Left renal pelvis (tissue), 4 donors: ENCODE data around the gene JOSD2. TPM values are rescaled to one million over a fixed set of nuclear protein-coding genes. Genes with fewer than 3 reads are reported as not detected.
"Not testable (repeated sequence)": the region's sequence is repeated elsewhere in the genome, so short reads cannot be mapped to it uniquely, and the experiment has no call there.

ENCODE experiments used
- DNase-seq, 4 donors: peaks; one replicate each; pipeline ENCODE4 v3.0.0-alpha.2; 2013; ENCODE audit warnings: low read depth in 4 of 4, low spot score in 3 of 4
- polyA plus RNA-seq, 4 donors: library from polyadenylated mRNA; unstranded; fragments of 120-200 nt; gene quantifications; one replicate each; pipeline ENCODE4 v1.2.1, GENCODE V29; 2013; ENCODE audit not compliant: insufficient read length in 4 of 4

The JOSD2 gene
- polyA plus RNA-seq, 4 donors: 9.2 to 14.1 (median 10.1) TPM

DNA sequence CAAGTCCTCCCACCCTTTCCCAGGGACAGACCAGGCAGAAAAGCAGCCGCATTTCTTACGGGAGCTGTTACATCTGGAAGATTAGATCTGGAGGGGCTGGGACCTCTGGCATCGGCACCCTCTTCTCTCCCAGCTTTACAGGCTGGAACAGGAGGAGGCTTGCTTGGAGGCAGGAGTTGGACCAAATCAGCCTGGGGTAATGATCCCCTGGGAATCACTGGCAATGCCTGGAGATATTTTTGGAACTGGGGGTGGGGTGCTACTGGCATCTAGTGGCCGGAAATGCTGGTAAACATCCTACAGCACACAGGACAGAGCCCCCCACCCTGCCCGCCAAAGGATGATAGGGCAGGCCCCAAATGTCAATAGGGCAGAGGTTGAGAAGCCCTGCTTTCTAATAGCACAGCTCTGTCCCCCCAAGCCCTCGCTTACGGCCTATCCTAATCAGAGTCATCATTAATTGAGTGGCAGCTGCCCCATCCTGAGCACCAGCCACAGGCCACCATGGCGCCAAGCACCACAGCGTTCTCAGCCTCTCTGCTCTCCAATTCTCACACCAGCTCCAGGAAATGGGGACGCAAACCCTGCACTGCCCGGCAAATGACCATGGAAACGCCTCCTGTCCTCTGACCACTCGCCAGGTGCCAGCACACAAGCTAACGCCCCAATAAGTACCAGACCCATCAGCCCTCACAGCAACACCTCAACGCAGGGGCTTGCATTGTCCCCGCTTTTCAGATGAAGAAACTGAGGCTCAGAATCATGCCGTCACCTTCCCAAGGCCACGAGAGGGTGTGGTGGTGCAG, 36.6 kb upstream of the JOSD2 start:
- no peak for DNase-seq

DNA sequence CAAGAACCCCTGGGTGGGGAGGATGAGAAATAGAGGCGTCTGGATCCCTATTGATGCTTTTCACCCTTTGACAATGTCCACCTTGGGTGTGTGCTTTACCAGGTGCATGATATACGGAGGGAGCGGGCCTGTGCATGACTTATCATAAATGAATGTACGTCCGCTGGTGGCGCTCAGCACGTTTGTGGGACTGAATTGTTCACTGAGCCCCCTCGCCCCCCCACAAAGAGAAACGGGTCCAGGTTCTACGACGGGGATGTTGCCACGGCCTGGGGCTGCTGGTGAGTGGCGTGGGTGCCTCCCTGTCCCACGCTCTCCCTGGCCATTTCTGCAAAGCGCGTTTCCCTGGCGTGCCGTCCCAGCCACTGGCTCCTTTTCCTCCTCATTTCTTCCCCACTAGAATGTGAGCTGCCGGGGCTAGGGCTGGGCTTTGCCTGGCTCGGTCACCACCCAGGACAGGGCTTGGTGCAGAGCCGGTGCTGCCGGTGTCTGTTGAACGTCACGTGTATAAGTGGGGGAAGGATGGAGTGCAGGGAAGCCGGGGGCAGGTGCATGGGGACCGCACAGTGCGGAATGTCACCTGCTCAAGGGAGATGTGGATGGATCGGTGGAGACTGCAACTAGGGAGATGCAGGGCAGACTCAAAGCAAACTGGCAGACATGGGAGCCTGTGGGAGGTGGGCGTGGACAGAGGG, 35.7 kb upstream of the JOSD2 start:
- no peak for DNase-seq

DNA sequence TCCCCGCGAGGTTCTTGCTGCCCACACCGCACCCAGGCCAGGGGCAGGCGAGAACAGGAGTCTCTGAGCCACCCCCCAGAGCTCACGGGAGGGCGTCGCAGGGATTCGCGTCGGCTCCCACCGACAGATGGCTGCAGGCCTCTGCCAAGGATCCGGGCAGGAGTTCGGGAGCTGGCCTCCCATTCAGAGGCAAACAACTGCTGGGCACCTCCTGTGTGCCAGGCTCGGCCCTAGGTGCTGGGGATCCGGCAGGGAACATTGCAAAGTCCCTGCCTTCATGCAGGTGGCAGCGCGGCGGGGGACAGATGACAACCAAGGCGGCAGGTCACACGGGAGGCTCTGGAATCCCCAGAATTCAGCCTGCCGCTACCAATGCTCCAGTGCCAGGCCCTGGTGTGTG, 32.0 kb upstream of the JOSD2 start:
- DNase-seq: no peak

DNA sequence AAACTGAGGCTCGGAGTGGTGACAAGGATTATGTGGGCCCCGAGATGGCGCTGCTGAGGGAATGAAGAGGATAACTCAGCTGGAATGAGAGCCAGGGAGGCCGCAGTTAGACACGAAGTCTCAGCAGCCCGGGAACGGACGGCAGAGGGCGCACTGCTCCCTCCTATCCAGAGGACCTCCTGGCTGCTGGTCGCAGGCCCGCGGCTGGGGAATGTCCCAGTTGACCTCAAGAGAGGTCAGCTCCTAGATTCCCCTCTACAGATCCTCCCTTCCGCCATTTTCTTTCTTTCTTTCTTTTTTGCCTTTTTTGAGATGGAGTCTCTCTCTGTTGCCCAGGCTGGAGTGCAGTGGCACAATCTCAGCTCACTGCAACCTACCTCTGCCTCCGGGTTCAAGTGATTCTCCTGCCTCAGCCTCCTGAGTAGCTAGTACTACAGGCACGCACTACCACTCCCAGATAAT, 26.8 kb upstream of the JOSD2 start:
- DNase-seq: no peak

DNA sequence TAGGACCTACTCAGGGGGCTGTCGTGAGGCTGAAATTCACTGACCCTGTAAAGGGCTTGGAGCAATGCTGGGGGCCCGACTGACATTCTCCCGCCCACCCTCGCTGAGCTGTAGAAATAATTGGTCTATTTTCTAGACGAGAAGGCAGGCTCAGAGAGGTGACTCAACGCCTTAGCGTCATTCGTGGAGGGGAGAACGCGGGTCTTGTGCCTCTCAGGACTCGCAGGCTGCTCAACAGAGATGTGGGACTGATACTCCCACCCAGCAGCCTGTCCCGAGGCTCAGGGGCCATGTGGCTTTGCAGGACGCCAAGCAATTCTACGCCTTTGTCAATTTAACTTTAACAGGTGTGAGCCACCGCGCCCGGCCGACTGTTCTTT, 26.3 kb upstream of the JOSD2 start:
- no peak for DNase-seq

DNA sequence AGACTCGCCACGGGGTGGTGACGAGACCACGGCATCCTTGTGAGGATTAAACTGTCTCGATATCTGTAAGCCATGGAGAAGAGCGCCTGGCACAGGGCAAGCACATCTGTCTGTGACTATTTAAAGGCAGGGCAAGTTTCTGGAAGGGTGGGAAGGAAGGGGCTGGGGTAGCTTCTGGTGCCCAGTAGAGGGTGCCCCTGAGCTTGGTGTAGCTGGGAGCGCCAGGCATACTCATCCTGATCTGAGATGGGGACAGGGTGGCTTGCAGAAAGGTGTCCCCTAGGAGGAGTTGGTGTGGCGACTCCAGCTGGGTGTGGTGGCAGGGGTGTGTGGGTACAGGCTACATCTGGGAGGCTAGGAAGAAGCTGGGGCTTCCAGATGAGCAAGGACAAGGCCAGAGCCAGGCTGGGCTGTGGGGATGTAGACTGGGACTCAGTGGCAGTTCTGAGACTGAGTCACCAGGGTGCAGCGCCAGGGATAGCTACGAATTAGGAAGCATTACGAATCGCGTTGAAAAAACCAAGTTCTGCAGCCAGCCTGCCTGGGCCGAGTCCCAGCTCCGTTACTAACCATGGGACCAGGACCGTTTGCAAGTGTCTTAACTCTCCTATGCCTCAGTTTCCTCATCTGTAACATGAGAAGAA, 25.8 kb upstream of the JOSD2 start:
- DNase-seq: no peak

DNA sequence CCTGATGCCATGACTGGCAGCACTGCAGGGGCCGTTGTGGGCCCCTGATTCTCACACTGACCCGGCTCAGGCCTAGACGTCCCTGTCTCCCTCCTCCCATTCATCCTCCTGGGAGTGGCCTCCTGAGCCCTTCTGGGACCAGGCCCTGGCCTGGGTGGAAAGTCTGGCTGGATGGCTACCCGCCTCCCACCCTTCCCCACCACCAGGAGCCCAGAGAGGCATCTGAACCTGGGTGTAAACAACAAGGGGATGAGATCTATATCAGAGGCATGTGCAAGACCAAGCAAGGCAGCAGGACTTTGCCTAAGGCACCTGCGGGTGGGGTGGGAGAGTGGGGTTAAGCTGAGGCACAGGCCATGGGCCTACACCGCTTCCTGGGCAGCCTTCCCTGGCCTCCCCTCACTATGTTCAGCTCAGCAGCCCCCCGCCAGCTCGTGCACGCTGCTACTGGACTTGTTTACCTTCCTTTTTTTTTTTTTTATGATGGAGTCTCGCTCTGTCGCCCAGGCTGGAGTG, 24.7 kb upstream of the JOSD2 start:
- DNase-seq: no peak

DNA sequence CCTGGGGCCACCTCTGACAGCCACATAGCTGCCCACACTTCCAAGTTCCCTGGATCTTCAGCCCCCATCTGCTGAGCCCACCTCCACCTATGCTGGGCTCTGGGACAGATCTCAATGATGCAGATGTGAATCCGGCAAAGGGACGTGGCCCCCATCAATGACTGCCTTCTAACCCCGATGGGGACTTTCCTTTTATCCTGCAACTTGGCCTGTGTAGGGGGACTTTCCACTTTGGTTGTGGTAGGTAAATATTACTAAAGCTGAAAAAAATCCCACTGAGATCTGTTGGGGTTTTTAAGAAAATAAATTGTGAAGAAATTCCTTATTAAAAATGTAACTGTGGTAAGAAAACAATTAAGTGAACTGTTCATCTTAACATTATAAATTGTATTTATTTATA, 23.5 kb upstream of the JOSD2 start:
- DNase-seq: no peak

DNA sequence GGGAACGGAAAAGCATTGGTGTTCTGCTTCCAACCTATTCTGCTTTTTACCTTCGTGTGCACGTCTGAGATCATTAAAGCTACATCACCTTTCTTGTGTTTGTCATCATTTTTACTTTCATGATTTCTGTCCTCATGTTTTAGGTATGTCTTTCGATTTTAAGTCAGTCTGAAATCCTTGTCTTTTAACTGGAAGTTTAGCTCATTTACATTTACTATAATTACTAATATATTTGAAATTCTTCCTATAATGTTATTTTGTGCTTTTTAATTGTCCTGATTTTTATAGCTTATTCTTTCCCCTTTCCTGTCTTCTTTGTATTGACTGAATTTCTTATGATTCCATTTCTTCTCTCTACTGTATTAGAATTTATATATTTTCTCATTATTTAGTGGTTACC, 22.0 kb upstream of the JOSD2 start:
- no peak for DNase-seq

DNA sequence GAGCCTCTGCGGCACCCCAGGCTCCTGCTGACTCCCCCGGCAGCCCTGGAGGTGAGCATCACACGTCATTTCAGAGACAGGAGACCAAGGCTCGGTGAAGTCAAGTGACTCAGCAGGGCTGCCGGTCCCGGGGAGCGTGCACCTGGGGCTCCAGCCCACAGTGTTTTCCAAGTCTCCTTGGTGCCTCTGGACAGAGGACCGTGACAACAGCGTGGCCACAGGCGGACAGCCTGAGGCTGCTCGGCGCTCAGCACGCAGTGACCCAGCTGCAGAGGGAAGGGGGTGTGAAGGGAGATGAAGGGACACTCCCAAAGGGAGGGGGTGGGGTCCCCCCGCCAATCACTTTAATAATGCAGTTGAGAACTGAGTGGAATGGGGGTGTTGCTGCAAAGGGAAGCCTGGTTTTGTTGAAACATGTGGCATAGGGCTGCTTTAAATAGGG, 20.2 kb upstream of the JOSD2 start:
- DNase-seq: no peak

DNA sequence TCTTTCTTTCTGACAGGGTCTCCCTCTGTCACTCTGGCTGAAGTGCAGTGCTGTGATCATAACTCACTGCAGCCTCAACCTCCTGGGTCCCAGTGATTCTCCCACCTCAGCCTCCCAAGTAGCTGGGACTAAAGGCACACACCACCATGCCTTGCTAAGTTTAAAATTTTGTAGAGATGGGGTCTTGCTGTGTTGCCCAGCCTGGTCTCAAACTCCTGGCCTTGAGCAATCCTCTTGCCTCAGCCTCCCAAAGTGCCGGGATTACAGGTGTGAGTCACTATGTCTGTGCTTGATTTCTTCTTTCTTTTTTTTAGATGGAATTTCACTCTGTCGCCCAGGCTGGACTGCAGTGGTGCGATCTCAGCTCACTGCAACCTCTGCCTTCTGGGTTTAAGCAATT, 17.1 kb upstream of the JOSD2 start:
- not testable (repeated sequence) for DNase-seq

DNA sequence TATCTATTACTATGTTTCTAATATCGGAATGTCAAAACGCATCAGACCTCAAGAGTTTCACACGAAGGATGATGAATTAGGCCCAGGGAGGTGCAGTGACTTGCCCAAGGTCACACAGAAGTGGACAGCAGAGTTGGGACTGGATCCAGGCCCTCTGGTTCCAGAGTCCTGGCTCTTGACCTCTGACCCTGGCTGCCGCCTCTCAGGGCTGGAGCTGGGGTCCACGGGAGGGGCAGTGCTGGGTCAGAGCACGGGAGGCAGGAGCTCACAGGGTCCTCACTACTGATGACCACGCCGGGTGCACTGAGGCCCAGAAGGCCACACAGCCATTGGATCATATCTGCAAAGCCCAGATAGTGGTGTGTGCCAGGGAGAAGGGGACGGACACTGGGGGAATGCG, 11.9 kb upstream of the JOSD2 start:
- DNase-seq: no peak

DNA sequence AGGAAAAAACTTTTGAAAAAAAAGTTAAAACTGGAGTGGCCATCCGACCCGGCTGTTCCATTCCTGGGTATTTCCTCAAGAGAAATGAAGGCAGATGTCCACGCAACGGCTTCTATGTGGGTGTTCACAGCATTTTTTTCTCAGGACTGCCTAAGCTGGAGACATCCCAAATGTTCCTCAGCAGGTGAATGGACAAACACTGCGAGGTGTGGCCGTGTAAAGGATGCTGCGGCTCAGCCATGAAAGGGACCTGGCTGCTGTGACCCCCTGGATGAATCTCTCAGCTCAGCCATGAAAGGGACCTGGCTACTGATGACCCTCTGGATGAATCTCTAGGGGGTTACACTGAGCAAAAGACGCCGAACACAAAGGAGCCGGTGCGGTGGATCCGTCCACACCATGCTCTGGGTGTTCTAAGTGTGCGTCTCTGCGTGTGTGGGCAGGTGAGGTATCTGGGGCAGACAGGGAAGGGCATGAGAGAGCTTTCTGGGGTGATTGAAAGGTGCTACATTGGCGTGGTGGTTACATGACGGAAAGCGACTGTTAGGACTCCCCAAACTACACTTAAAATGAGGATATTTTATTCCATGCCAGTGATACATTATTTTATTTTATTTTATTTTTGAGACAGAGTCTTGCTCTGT, 10.0 kb upstream of the JOSD2 start:
- DNase-seq: no peak

DNA sequence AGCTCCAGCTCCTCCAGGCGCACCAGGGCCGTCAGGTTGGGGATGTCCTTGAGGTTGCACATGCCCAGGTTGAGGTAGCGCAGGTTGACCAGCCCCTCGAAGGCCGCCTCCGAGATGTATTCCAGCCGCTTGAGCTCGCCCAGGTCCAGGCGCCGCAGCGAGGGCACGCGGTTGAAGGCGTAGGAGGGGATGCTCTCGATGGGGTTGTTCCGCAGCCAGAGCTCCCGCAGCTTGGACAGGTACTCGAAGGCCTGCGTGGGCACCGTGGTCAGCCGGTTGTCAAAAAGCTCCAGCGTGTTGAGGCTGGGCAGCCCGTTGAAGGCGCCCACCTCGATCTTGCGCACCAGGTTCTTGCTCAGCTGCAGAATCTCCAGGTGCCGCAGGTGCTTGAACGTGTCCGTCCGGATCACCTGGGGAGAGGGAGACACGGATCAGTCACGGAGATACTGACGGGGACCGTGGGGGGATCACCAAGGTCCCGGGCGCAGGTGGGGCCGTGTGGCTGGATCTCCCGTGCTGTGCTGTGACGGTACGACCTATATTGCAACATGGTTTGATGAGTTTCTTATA, 8.1 kb upstream of the JOSD2 start:
- no peak for DNase-seq

DNA sequence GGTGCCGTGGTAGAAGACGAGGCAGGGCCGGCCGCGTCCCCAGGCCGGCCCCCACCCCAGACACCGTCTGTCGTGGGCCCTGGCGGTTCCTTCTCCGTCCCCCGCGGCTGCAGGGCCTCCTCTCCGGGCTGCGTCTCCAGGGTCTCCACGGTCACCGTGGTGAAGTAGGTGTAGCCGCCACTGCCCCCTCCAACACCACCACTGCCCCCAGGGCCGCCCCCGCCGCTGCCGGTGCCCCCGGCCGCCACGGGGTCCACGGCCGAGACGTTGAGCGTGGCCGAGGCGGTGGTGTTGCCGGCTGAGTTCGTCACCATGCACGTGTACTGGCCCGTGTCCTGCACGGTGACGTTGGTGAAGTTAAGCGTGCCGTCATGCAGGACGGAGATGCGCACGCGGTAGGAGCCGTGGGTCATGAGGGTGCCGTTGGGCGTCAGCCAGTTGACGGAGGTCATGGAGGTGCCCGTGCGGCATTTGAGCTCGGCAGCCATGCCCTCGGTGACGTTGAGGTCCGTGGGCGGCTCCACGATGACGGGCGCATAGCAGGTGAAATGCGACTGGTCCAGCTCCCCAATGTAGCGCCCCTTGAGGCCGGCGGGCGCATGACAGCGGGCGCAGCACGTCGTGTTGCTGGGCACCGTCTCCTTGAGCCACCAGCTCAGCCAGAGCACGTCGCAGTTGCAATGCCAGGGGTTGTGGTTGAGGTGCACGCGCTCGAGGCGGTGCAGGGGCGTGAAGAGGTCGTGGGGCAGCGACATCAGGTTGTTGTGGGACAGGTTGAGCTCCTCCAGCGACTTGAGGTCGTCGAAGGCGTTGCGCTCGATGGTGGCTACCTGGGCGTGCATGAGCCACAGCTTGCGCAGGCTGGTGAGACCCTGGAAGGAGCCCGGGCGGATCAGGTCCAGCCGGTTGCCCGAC, 7.4 kb upstream of the JOSD2 start:
- DNase-seq: no peak

DNA sequence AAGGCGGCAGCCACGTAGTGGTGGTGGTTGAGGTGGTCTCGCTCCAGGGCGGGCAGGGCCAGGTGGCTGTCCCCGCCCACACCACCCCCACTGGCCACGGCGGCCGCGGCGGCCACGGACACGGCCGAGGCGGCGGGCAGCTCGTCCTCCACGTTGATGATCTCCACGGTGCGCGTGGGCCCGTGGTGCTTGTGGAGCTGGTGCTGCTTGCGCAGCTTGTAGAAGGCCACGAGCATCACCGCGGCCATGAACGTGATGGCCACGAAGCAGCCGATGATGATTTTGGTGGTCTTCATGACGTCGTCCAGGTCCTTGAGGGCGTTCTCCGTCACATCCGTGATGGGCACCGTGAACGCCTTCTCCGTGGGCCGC, 6.7 kb upstream of the JOSD2 start:
- no peak for DNase-seq

DNA sequence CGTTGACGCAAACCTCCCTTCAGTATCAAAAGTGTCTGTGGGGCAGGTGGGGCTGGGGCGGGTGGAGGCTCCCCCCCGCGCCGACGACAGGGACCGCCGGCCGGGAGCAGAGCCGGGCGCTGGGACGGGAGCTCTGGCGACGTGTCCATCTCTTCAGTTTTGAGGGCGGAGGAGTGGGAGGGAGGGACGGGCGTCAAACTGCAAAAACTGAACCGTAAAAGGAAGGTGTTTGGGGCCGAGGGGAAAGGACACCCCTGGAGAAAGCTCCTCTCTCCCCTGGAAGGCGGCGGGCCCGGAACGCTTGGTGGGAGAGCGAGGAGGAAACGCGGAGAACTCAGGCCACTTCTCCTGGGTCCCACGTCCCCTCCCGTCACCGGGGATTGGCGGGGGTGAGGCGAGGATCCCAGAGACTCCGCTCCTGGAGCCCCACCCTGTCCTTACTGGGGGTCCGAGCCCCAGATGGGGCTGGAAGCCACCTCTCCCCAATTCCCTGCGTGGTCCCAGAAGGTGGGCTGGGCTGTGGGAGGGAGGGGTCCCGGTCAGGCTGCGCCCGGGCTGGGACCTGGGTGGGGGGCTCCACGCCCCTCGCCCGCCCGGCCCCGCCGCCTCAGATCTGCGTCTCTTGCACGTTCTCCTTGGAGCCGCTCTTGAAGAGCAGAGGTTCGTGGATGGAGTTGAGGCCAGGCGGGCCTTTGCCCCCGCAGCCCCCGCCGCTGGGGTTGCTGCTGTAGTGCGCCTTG, 6.1 kb upstream of the JOSD2 start:
- no peak for DNase-seq

DNA sequence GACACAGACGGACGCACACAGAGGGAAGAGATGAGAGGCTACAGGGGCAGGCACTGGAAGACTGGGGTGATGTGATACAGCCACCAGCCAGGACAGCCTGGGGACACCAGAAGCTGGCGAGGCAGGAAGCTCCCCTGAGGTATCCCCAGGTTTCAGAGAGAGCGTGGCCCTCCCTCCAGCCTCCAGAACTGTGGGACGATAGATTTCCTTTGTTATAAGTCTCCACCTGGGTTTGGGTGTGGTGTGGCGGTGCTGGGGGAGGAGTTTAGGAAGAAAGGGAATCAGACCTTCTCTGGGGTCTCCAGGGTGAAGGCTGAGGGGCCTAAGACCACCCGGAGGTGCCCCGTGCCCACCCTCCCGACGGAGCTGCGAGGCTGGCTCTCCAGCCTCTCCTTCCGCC, 5.5 kb upstream of the JOSD2 start:
- no peak for DNase-seq

DNA sequence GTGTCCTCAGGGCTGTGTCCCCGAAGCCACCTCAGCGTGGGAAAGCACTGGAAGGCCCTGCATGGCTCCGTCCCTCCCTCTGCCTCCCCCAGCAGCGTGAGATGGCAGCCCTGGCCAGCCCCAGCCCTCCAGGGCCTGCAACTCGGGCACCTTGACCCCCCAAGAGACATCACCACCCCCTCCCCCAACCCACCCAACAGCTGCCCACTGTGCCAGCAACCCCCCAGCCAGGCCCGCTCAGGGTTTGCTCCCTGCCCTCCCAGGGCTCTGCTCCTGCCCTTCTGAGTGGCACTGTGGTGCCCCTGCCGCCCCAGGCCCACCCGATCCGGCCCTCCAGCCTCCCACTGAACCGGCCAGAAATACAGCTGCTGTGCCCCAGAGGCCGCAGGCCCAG, 4.2 kb upstream of the JOSD2 start:
- DNase-seq: no peak
